ENCODE results near the gene RFTN1.

RFTN1 gene

GRCh38 chr3:16300307-16300706 is 213.2 kb downstream of the RFTN1 start:
- no peak overlapping the region for H3K27ac ChIP-seq (ENCODE audit: insufficient read depth in 1 of 2, low read depth in 1 of 2, low read length in 2 of 2, poor library complexity in 1 of 2, severe bottlenecking in 2 of 2)
- POLR2A ChIA-PET = no interaction called here
- DNase-seq = peak in 2 of 3 donors; percentile 14 to 40
- no peak overlapping the region for H3K4me3 ChIP-seq (ENCODE audit: control insufficient read depth in 1 of 7, extremely low read depth in 1 of 7, insufficient read depth in 4 of 7, low read depth in 2 of 7, low read length in 6 of 7)
- H3K36me3 ChIP-seq (ENCODE audit: control insufficient read depth in 4 of 4, insufficient read depth in 4 of 4, low read length in 3 of 4) = peaks cover 11 to 65% (median 18%) of the 10 kb centered on the region in 4 experiments
- peaks cover 10 to 58% (median 35%) of the 10 kb centered on the region in 4 experiments for H3K4me1 ChIP-seq (ENCODE audit: control extremely low read depth in 1 of 4, control insufficient read depth in 4 of 4, insufficient read depth in 4 of 4, low read length in 3 of 4)
- H3K9me3 ChIP-seq (ENCODE audit: control extremely low read depth in 1 of 5, control insufficient read depth in 4 of 5, insufficient read depth in 2 of 5, low read depth in 1 of 5, low read length in 4 of 5) = peaks cover 0 to 9% (median 0%) of the 10 kb centered on the region in 5 experiments
- WGBS (ENCODE audit: insufficient coverage) = 100% methylated on average over 1 of the region's 2 CpGs
- CTCF ChIA-PET = interaction anchor here (1.0 to 6.4 kb wide), 7 partner anchors 10 to 250 kb away, joined by 3 to 37 read pairs (median 4); no protein-coding TSS in a partner anchor
- H3K27me3 ChIP-seq (replicated peaks in 2 of 5; ENCODE audit: control insufficient read depth in 4 of 5, insufficient read depth in 5 of 5, low read length in 4 of 5) = no peaks in the 10 kb centered on the region

- Histone ChIP-seq H3K4me3 (ENCODE audit: control insufficient read depth in 1 of 7, extremely low read depth in 1 of 7, insufficient read depth in 4 of 7, low read depth in 2 of 7, low read length in 6 of 7) (no peak overlapping the region), H3K9me3 (ENCODE audit: control extremely low read depth in 1 of 5, control insufficient read depth in 4 of 5, insufficient read depth in 2 of 5, low read depth in 1 of 5, low read length in 4 of 5) (peaks cover 0 to 9% (median 0%) of the 10 kb centered on the region in 5 experiments), H3K27me3 (replicated peaks in 2 of 5; ENCODE audit: control insufficient read depth in 4 of 5, insufficient read depth in 5 of 5, low read length in 4 of 5) (no peaks in the 10 kb centered on the region), H3K27ac (ENCODE audit: insufficient read depth in 1 of 2, low read depth in 1 of 2, low read length in 2 of 2, poor library complexity in 1 of 2, severe bottlenecking in 2 of 2) (no peak overlapping the region), H3K36me3 (ENCODE audit: control insufficient read depth in 4 of 4, insufficient read depth in 4 of 4, low read length in 3 of 4) (peaks cover 13 to 64% (median 22%) of the 10 kb centered on the region in 4 experiments), H3K4me1 (ENCODE audit: control extremely low read depth in 1 of 4, control insufficient read depth in 4 of 4, insufficient read depth in 4 of 4, low read length in 3 of 4) (peaks cover 10 to 52% (median 32%) of the 10 kb centered on the region in 4 experiments)
- POLR2A ChIA-PET = no interaction called here
- DNase-seq = no peak
- 0% methylated on average over 1 of the region's 3 CpGs for WGBS (ENCODE audit: insufficient coverage)
- CTCF ChIA-PET = interaction anchor here (1.8 to 6.4 kb wide), 3 partner anchors 9 to 19 kb away, joined by 4 to 37 read pairs (median 12); no protein-coding TSS in a partner anchor
These were observed 213.8 kb downstream of the RFTN1 start for GRCh38 chr3:16299746-16300145.

GRCh38 chr3:16298891-16299290 is 214.6 kb downstream of the RFTN1 start:
- ChIA-PET CTCF (no interaction called here), POLR2A (no interaction called here)
- peaks cover 0 to 15% (median 2%) of the 10 kb centered on the region in 5 experiments for H3K9me3 ChIP-seq (ENCODE audit: control extremely low read depth in 1 of 5, control insufficient read depth in 4 of 5, insufficient read depth in 2 of 5, low read depth in 1 of 5, low read length in 4 of 5)
- peaks cover 14 to 62% (median 23%) of the 10 kb centered on the region in 4 experiments for H3K36me3 ChIP-seq (ENCODE audit: control insufficient read depth in 4 of 4, insufficient read depth in 4 of 4, low read length in 3 of 4)
- peaks cover 10 to 44% (median 30%) of the 10 kb centered on the region in 4 experiments for H3K4me1 ChIP-seq (ENCODE audit: control extremely low read depth in 1 of 4, control insufficient read depth in 4 of 4, insufficient read depth in 4 of 4, low read length in 3 of 4)
- H3K27ac ChIP-seq (ENCODE audit: insufficient read depth in 1 of 2, low read depth in 1 of 2, low read length in 2 of 2, poor library complexity in 1 of 2, severe bottlenecking in 2 of 2) = no peak overlapping the region
- WGBS (ENCODE audit: insufficient coverage) = 100% methylated on average over 5 of the region's 6 CpGs
- H3K27me3 ChIP-seq (replicated peaks in 2 of 5; ENCODE audit: control insufficient read depth in 4 of 5, insufficient read depth in 5 of 5, low read length in 4 of 5) = no peaks in the 10 kb centered on the region
- DNase-seq = no peak
- no peak overlapping the region for H3K4me3 ChIP-seq (ENCODE audit: control insufficient read depth in 1 of 7, extremely low read depth in 1 of 7, insufficient read depth in 4 of 7, low read depth in 2 of 7, low read length in 6 of 7)

GRCh38 chr3:16297997-16298885 is 215.3 kb downstream of the RFTN1 start:
- CTCF ChIA-PET = interaction anchor here (0.8 kb wide), 1 partner anchor 253 kb away, joined by 3 read pairs; no protein-coding TSS in a partner anchor
- no peak overlapping the region for H3K27ac ChIP-seq (ENCODE audit: insufficient read depth in 1 of 2, low read depth in 1 of 2, low read length in 2 of 2, poor library complexity in 1 of 2, severe bottlenecking in 2 of 2)
- H3K9me3 ChIP-seq (ENCODE audit: control extremely low read depth in 1 of 5, control insufficient read depth in 4 of 5, insufficient read depth in 2 of 5, low read depth in 1 of 5, low read length in 4 of 5) = peaks cover 0 to 20% (median 3%) of the 10 kb centered on the region in 5 experiments
- peaks cover 10 to 37% (median 28%) of the 10 kb centered on the region in 4 experiments for H3K4me1 ChIP-seq (ENCODE audit: control extremely low read depth in 1 of 4, control insufficient read depth in 4 of 4, insufficient read depth in 4 of 4, low read length in 3 of 4)
- H3K4me3 ChIP-seq (ENCODE audit: control insufficient read depth in 1 of 7, extremely low read depth in 1 of 7, insufficient read depth in 4 of 7, low read depth in 2 of 7, low read length in 6 of 7) = no peak overlapping the region
- POLR2A ChIA-PET = no interaction called here
- H3K27me3 ChIP-seq (replicated peaks in 2 of 5; ENCODE audit: control insufficient read depth in 4 of 5, insufficient read depth in 5 of 5, low read length in 4 of 5) = no peaks in the 10 kb centered on the region
- no peak for DNase-seq
- peaks cover 14 to 64% (median 25%) of the 10 kb centered on the region in 4 experiments for H3K36me3 ChIP-seq (ENCODE audit: control insufficient read depth in 4 of 4, insufficient read depth in 4 of 4, low read length in 3 of 4)
- 95% methylated on average over 9 of the region's 9 CpGs for WGBS (ENCODE audit: insufficient coverage)

- no peak for DNase-seq
- POLR2A ChIA-PET = no interaction called here
- H3K27me3 ChIP-seq (replicated peaks in 2 of 5; ENCODE audit: control insufficient read depth in 4 of 5, insufficient read depth in 5 of 5, low read length in 4 of 5) = no peaks in the 10 kb centered on the region
- peaks cover 14 to 47% (median 25%) of the 10 kb centered on the region in 4 experiments for H3K36me3 ChIP-seq (ENCODE audit: control insufficient read depth in 4 of 4, insufficient read depth in 4 of 4, low read length in 3 of 4)
- WGBS (ENCODE audit: insufficient coverage) = 86% methylated on average over 3 of the region's 3 CpGs
- H3K4me1 ChIP-seq (ENCODE audit: control extremely low read depth in 1 of 4, control insufficient read depth in 4 of 4, insufficient read depth in 4 of 4, low read length in 3 of 4) = peaks cover 8 to 25% (median 16%) of the 10 kb centered on the region in 4 experiments
- H3K4me3 ChIP-seq (ENCODE audit: control insufficient read depth in 1 of 7, extremely low read depth in 1 of 7, insufficient read depth in 4 of 7, low read depth in 2 of 7, low read length in 6 of 7) = no peak overlapping the region
- H3K9me3 ChIP-seq (ENCODE audit: control extremely low read depth in 1 of 5, control insufficient read depth in 4 of 5, insufficient read depth in 2 of 5, low read depth in 1 of 5, low read length in 4 of 5) = peaks cover 0 to 20% (median 3%) of the 10 kb centered on the region in 5 experiments
- CTCF ChIA-PET = interaction anchor here (0.9 to 2.3 kb wide), 9 partner anchors 9 to 255 kb away, joined by 3 to 7 read pairs (median 3); no protein-coding TSS in a partner anchor
- no peak overlapping the region for H3K27ac ChIP-seq (ENCODE audit: insufficient read depth in 1 of 2, low read depth in 1 of 2, low read length in 2 of 2, poor library complexity in 1 of 2, severe bottlenecking in 2 of 2)
These were observed 218.1 kb downstream of the RFTN1 start for GRCh38 chr3:16295298-16295890.

GRCh38 chr3:16294844-16295243 is 218.7 kb downstream of the RFTN1 start:
- peaks cover 14 to 47% (median 25%) of the 10 kb centered on the region in 4 experiments for H3K36me3 ChIP-seq (ENCODE audit: control insufficient read depth in 4 of 4, insufficient read depth in 4 of 4, low read length in 3 of 4)
- no peak for DNase-seq
- peaks cover 0 to 20% (median 3%) of the 10 kb centered on the region in 5 experiments for H3K9me3 ChIP-seq (ENCODE audit: control extremely low read depth in 1 of 5, control insufficient read depth in 4 of 5, insufficient read depth in 2 of 5, low read depth in 1 of 5, low read length in 4 of 5)
- H3K27ac ChIP-seq (ENCODE audit: insufficient read depth in 1 of 2, low read depth in 1 of 2, low read length in 2 of 2, poor library complexity in 1 of 2, severe bottlenecking in 2 of 2) = no peak overlapping the region
- H3K4me3 ChIP-seq (ENCODE audit: control insufficient read depth in 1 of 7, extremely low read depth in 1 of 7, insufficient read depth in 4 of 7, low read depth in 2 of 7, low read length in 6 of 7) = no peak overlapping the region
- H3K4me1 ChIP-seq (ENCODE audit: control extremely low read depth in 1 of 4, control insufficient read depth in 4 of 4, insufficient read depth in 4 of 4, low read length in 3 of 4) = peaks cover 7 to 26% (median 19%) of the 10 kb centered on the region in 4 experiments
- 100% methylated on average over 4 of the region's 5 CpGs for WGBS (ENCODE audit: insufficient coverage)
- H3K27me3 ChIP-seq (replicated peaks in 2 of 5; ENCODE audit: control insufficient read depth in 4 of 5, insufficient read depth in 5 of 5, low read length in 4 of 5) = no peaks in the 10 kb centered on the region
- POLR2A ChIA-PET = no interaction called here
- CTCF ChIA-PET = interaction anchor here (1.0 to 2.3 kb wide), 8 partner anchors 9 to 255 kb away, joined by 3 to 7 read pairs (median 4); no protein-coding TSS in a partner anchor
